Ovary (tissue), 3 donors: ENCODE data around the gene TAS2R30.

Experiments used
- CTCF ChIP-seq, 3 donors: fragments of 450-650 bp in 2 of 3; fragments of 200-600 bp in 1 of 3; IDR thresholded peaks; one replicate each; pipeline versions ENCODE4 v1.5.1 to v1.8.0; 2016 to 2022; ENCODE audit warnings: antibody characterized with exemption in 3 of 3, mild to moderate bottlenecking in 1 of 3
- EP300 ChIP-seq: sonication (generic); formaldehyde crosslinking; IDR thresholded peaks from one replicate; pipeline ENCODE4 v1.6.1; 2017; ENCODE audit warnings: antibody characterized with exemption
- POLR2A ChIP-seq: fragments of 450-650 bp; IDR thresholded peaks from one replicate; pipeline ENCODE4 v1.6.1; 2017; ENCODE audit warnings: antibody characterized with exemption, mild to moderate bottlenecking, moderate library complexity
- donor health status: DM: no; HTN: no; CAD: no.

GRCh38 chr12:11105546-11105945, 28.9 kb downstream of the TAS2R30 start:
- TF ChIP-seq CTCF (IDR thresholded peaks at IDR 0.05) (no peak), POLR2A (no peak), EP300 (no peak)
